ENCODE results near the gene ARNT2.
"Not testable (repeated sequence)": the region's sequence is repeated elsewhere in the genome, so short reads cannot be mapped to it uniquely, and the experiment has no call there.

ARNT2 gene

GRCh38 chr15:80388326-80388725 lies 15.9 kb upstream of the ARNT2 start:
- H3K36me3 ChIP-seq = no peaks in the 10 kb centered on the region
- no peaks in the 10 kb centered on the region for H3K27me3 ChIP-seq
- DNase-seq = no peak
- no peak for TF ChIP-seq CTCF (IDR thresholded peaks at IDR 0.05; ENCODE audit: low read depth, low read length)
- H3K4me1 ChIP-seq = no peaks in the 10 kb centered on the region
- no peaks in the 10 kb centered on the region for H3K9me3 ChIP-seq
- no peak overlapping the region for H3K4me3 ChIP-seq (ENCODE audit: low read depth, low read length)

DNA sequence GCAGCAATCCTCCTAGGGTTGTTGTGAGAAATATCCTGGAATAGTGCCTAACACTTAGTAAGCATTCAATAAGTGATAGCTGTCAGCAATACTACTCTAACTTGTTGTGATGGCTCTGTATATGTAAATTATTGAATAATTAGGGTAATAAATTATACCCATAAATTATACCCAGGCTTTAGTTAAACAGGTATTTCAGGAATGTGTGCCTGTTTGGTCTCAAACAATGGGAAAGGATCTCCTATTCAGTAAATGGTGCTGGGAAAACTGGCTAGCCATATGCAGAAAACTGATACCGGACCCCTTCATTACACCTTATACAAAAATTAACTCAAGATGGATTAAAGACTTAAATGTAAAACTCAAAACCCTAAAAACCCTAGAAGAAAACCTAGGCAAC lies 14.8 kb upstream of the ARNT2 start:
- DNase-seq = no peak
- Histone ChIP-seq H3K4me1 (no peaks in the 10 kb centered on the region), H3K9me3 (no peaks in the 10 kb centered on the region), H3K4me3 (ENCODE audit: low read depth, low read length) (no peak overlapping the region), H3K27me3 (no peaks in the 10 kb centered on the region), H3K36me3 (no peaks in the 10 kb centered on the region)
- TF ChIP-seq CTCF (IDR thresholded peaks at IDR 0.05; ENCODE audit: low read depth, low read length) = no peak

DNA sequence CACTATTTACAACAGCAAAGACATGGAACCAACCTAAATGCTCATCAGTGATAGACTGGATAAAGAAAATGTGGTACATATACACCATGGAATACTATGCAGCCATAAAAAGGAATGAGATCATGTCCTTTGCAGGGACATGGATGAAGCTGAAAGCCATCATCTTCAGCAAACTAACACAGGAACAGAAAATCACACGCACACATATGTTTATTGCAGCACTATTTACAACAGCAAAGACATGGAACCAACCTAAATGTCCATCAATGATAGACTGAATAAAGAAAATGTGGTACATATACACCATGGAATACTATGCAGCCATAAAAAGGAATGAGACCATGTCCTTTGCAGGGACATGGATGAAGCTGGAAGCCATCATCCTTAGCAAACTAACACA lies 13.2 kb upstream of the ARNT2 start:
- H3K4me3 ChIP-seq (ENCODE audit: low read depth, low read length); DNase-seq; H3K27me3 ChIP-seq; H3K9me3 ChIP-seq; H3K36me3 ChIP-seq; H3K4me1 ChIP-seq: not testable (repeated sequence)

GRCh38 chr15:80395616-80396015 lies 8.6 kb upstream of the ARNT2 start:
- DNase-seq = no peak
- Histone ChIP-seq H3K36me3 (no peaks in the 10 kb centered on the region), H3K4me3 (ENCODE audit: low read depth, low read length) (no peak overlapping the region), H3K4me1 (no peaks in the 10 kb centered on the region), H3K9me3 (no peaks in the 10 kb centered on the region), H3K27me3 (peaks cover 5% of the 10 kb centered on the region)
- TF ChIP-seq CTCF (IDR thresholded peaks at IDR 0.05; ENCODE audit: low read depth, low read length) = no peak

DNA sequence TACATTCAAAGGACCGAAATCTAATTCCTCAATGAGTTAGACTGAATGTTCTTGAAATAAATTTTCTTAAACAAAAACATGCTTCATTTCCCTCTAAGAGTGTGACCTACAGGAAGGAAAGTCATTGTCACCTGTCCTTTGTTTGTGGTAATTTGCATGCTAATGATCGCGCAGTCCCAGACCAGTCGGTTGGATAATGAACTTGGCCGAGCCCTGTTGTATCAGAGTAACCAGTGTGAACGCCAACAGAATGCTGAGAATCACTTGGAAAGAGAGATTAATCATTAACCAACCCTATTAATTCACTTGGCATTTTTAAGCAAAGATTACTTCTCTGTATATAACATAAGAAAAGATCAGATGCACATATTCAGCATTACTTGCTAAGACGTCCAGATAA lies 8.1 kb upstream of the ARNT2 start:
- no peaks in the 10 kb centered on the region for H3K4me1 ChIP-seq
- no peak for TF ChIP-seq CTCF (IDR thresholded peaks at IDR 0.05; ENCODE audit: low read depth, low read length)
- DNase-seq = no peak
- no peak overlapping the region for H3K4me3 ChIP-seq (ENCODE audit: low read depth, low read length)
- no peaks in the 10 kb centered on the region for H3K36me3 ChIP-seq
- peaks cover 5% of the 10 kb centered on the region for H3K27me3 ChIP-seq
- no peaks in the 10 kb centered on the region for H3K9me3 ChIP-seq

- H3K27me3 ChIP-seq = peaks cover 29% of the 10 kb centered on the region
- DNase-seq = no peak
- no peaks in the 10 kb centered on the region for H3K9me3 ChIP-seq
- H3K4me1 ChIP-seq = no peaks in the 10 kb centered on the region
- no peaks in the 10 kb centered on the region for H3K36me3 ChIP-seq
- TF ChIP-seq CTCF (IDR thresholded peaks at IDR 0.05; ENCODE audit: low read depth, low read length) = no peak
- no peak overlapping the region for H3K4me3 ChIP-seq (ENCODE audit: low read depth, low read length)
Observed at GRCh38 chr15:80399508-80399907, 4.7 kb upstream of the ARNT2 start.

GRCh38 chr15:80401456-80401855 lies 2.7 kb upstream of the ARNT2 start:
- Histone ChIP-seq H3K36me3 (no peaks in the 10 kb centered on the region), H3K4me1 (no peaks in the 10 kb centered on the region), H3K9me3 (no peaks in the 10 kb centered on the region), H3K4me3 (ENCODE audit: low read depth, low read length) (no peak overlapping the region), H3K27me3 (peaks cover 46% of the 10 kb centered on the region)
- no peak for TF ChIP-seq CTCF (IDR thresholded peaks at IDR 0.05; ENCODE audit: low read depth, low read length)
- DNase-seq = no peak
